Activated effector memory CD4-positive, alpha-beta T cell treated with anti-CD3 and anti-CD28 coated beads, Interleukin-2, amount 50 U/mL, for 16 hours (primary cell): ENCODE measurements around the gene PRR5L.
A peak's percentile ranks its signal among the peaks of the same experiment; 100 is the strongest.

ENCODE experiments used
- DNase-seq: peaks from one replicate; pipeline ENCODE4 v3.0.0-alpha.2; 2020

The PRR5L gene

DNA sequence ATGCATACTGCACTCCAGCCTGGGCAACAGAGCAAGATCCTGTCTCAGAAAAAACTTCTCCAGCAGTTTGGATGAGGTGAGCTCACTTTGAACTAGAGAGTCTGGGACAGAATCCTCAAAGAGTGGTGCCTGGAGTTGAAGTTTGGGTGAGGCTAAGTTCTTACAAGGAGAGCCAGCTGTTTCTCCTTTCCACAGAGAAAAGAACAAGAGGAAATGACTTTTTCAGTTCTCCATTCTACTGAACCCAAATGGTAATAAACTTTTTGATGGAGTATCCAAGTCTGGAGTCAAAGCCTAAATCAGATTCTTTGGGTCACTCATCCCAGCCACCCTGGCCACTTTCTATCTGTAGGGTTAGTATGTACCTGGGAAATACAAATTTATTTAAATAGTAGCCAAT lies 111.3 kb downstream of the PRR5L start:
- no peak for DNase-seq

- no peak for DNase-seq
Measured at GRCh38 chr11:36408498-36409136, 112.5 kb downstream of the PRR5L start.

DNA sequence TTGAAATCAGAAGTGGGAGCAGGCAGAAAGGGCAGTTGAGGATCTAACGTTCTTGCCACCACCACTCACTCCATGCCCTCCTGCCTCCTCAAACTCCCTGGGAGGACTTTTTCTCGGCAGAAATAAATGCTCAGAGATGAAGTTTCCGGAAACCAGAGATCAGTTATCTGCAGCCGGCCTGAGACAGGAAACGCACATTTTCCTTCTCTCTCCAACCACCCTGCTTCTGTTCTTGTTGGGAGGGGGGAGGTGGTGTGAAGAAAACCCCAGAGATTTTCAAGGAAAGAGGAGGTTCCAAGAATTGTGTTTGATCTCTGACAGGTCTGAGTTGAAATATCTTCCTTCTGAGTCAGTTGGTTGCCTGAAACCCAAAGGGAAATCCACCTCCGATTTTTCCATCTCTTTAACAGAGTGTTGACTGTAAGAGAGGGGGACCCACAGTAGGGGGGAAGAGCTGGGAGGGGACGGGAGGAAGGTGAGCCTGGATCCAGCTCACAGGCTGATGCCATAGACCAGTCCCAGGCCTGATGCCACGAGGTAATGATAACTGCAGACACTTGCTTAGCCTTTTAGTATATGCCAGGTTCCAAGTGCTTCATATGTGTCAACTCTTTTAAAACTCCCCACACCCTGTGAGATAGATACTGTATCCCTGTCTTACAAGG lies 113.2 kb downstream of the PRR5L start:
- peak; percentile 75 for DNase-seq

- DNase-seq = no peak
Measured at GRCh38 chr11:36411202-36411640, 115.1 kb downstream of the PRR5L start.

DNA sequence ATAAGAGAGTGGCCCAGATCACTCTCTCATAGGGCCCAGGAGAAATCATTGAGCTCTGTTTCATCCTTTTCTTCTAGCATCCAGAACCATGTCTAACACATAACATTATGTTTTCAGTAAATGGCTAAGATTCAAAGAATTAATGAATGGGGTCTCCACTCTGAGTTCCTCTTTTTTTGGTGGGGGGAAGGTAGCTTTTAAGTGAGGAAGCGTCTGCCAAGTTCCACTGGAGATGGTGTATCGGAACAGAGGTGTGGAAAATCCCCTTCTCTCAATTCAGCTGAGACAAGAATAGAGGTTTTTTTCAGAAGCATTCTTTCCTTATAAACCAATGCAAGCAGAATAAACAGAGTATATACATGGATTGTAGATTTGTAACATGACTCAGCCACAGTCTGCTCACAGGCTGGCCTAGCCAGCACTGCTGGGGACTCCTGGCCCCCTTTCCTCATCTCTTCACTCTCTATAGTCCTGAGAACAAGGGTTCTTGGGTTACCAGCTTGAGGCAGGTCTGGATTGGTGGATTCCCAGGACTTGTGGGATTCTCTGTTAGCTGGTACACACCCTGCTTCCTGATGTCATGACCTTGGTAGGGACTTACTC lies 116.8 kb downstream of the PRR5L start:
- no peak for DNase-seq

- no peak for DNase-seq
Measured at GRCh38 chr11:36417154-36417553, 121.1 kb downstream of the PRR5L start.

DNA sequence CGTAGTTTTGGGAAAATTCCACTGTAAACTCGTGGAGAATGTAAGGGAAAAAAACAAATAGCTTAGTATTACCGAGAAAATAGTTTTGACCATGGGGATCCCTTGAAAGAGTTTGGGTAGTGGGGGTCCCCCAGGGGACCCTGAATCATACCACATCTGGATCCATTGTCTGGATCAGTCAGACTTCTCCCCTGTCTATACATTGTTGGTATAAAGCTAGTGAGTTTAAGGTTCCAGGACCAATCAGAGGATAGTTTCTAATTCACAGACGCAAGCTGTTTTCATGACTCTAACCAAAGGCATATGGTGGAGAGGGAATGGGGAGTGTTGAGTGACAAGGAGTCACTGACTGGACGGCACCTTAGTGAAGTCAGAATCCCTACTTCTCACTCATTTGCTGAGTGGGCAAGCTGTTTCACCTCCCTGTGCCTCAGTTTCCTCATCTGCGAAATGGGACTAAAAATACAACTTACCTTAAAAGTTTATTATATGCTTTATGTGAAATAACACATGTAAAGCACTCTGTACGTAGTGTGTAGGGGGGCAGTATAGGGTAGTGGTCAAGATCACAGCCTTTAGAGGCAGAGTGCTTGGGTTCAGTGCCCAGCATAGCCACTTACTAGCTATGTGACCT lies 123.8 kb downstream of the PRR5L start:
- no peak for DNase-seq

DNA sequence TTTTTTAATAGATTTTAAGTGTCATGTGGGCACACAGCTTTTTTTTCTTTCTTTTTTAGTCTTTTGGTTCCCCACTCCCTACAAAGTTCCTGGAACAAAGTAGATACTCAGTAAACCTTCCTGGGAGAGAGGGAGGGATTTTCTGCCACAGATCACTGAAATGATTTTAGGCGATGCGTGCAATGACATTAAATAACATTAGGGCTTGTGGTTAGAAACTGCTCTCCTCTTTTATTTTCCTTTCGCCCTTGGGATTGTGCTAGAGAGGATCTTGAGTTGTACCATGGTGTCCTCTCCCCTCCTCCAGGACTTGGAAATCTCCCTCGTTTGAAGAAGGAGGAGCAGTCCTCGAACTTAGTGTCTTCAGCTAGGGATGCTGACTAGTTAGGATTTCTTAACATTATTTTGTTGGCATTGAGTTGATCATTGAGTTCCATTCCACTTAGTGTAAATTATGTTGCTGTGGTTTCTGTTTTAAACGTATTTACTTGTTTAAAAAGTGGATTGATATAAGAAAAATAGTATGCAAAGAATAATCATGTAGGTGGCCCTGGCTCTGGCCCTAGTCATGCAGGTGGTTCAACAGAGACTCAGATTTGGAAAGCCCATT lies 125.6 kb downstream of the PRR5L start:
- no peak for DNase-seq

DNA sequence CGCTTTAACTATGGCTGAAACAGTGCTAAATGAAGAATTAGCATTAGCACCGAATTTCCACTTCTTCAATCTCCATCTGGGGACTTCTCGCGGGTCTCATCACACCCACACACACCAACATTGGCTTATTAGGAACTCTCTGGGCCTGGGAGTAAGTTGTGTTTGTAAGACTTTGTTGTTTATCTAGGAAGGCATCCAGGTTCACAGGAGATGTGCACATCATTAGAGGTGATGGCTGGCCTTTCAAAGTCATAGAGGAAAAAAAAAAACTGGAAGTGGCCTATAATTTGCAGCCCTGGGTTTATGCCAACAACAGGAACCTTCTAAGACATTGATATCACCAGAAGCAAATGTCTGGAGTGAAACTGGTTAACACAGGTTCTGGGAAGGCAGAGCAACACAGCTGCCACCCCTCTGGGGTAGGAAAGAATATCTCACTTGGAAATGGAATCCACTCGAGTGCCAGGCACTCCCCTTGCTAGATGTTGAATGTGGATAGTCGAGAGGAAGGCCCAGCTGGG lies 129.5 kb downstream of the PRR5L start:
- no peak for DNase-seq

- no peak for DNase-seq
Measured at GRCh38 chr11:36426226-36426848, 130.2 kb downstream of the PRR5L start.

DNA sequence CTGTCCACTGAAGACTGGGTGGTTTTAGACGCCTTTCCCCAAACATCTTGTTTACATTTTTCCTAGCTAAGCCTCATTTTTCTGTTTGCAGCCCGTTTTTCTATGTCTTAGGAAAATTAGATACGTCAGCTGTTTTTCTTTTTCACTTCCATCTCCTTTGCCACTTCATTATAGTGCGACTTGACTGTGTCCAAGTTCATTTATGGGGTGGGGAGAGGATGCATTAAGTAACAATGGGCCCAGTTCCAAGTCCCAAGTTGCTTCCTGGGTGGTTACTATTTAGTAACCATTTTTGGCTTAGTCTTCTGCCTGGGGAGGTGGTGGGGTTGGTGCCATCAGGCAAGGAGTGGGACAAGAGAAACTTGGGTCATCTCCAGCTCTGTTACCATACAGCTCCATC lies 131.0 kb downstream of the PRR5L start:
- no peak for DNase-seq

DNA sequence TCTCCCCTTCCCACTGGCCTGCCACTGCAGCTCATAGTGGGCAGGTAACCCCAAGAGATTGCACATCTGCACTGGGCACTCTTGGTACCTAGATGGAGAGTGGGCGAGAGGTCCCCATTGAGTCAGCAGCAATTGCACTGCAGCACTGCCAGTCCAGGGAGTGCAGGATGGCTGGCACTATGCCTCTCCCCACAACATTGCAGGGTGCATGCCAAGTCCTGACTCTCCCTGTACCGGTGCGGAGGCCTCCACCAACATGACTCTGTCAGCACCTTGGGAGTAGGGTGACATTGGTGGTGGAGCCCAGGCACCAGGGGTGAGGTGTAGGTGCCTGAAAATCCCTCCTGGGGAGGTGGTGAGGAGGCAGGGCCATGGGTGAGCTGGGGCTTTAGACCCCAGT lies 131.8 kb downstream of the PRR5L start:
- DNase-seq = no peak

- DNase-seq = peak; percentile 75
Measured at GRCh38 chr11:36431429-36432092, 135.5 kb downstream of the PRR5L start.

DNA sequence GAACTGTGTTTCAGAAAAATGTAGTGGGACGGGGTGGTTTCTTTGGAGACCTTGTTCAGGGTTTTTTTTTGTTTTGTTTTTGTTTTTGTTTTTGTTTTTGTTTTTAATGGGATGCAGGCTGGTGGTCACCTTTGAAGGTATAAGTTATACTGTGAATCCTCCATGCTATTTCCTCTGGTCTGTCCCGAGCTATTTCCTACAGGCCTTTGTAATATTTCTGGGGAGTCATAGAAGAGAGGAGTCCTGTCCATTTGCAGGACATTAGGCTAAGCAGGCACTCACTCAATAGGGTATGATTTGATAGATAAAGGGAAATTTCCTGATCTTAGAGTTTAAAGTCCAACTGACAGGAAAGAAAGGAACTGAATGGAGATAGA lies 136.0 kb downstream of the PRR5L start:
- DNase-seq = no peak

- DNase-seq = no peak
Measured at GRCh38 chr11:36432738-36433137, 136.7 kb downstream of the PRR5L start.

GRCh38 chr11:36436064-36436463 lies 140.0 kb downstream of the PRR5L start:
- no peak for DNase-seq

- no peak for DNase-seq
Measured at GRCh38 chr11:36436589-36436988, 140.5 kb downstream of the PRR5L start.

DNA sequence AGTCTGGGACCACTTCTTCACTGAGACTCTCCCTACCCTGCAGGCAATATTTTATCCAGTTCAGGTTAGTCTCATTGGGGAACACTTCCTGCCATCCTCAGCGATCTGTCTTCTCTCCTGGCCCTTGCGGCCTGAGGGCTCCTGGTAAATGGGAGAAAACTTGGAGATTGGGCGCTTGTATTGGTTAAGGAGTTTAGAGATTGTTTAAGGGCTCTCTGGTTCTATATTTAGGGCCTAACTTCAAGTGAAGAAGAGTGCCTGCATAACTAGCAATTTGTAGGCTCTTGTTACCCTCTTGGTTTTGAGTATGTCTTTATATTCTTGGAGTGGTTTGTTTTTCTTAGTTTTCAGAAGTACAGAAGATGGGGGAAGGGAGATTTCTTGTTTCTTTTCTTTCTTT lies 141.3 kb downstream of the PRR5L start:
- no peak for DNase-seq

- no peak for DNase-seq
Measured at GRCh38 chr11:36438126-36438525, 142.0 kb downstream of the PRR5L start.

- DNase-seq = no peak
Measured at GRCh38 chr11:36441610-36442208, 145.6 kb downstream of the PRR5L start.

GRCh38 chr11:36443661-36444060 lies 147.6 kb downstream of the PRR5L start:
- no peak for DNase-seq

DNA sequence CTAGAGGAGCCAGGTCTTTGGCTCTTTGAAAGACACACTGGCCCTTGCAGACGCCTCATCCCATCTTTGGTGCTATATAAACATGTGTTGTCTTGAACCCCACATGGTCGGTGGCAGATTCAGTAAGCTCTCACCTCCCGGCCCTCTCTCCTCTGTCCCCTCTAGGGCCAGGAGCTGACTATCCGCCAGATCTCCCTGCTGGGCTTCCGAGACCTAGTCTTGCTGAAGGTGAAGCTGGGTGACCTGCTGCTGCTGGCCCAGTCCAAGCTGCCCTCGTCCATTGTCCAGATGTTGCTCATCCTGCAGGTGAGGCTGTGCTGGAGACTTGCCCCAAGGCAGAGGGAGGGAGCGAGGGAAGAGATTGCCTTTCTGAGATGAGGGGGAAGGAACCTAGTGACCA lies 150.0 kb downstream of the PRR5L start:
- DNase-seq = no peak
